GM23248 (cell line): ENCODE results near the gene BIRC7.

Experiments
- EZH2 ChIP-seq: fragments of 200-600 bp; sonication (generic); IDR thresholded peaks from 2 replicates; pipeline ENCODE4 v1.6.1; 2018; ENCODE audit warnings: antibody characterized with exemption, mild to moderate bottlenecking; ENCODE audit not compliant: insufficient read depth, poor library complexity, severe bottlenecking
- EZH2phosphoT487 ChIP-seq: fragments of 200-600 bp; sonication (generic); IDR thresholded peaks from 2 replicates; pipeline ENCODE4 v1.6.1; 2018; ENCODE audit warnings: antibody characterized with exemption, moderate library complexity, mild to moderate bottlenecking, low read depth; ENCODE audit not compliant: insufficient read depth

DNA sequence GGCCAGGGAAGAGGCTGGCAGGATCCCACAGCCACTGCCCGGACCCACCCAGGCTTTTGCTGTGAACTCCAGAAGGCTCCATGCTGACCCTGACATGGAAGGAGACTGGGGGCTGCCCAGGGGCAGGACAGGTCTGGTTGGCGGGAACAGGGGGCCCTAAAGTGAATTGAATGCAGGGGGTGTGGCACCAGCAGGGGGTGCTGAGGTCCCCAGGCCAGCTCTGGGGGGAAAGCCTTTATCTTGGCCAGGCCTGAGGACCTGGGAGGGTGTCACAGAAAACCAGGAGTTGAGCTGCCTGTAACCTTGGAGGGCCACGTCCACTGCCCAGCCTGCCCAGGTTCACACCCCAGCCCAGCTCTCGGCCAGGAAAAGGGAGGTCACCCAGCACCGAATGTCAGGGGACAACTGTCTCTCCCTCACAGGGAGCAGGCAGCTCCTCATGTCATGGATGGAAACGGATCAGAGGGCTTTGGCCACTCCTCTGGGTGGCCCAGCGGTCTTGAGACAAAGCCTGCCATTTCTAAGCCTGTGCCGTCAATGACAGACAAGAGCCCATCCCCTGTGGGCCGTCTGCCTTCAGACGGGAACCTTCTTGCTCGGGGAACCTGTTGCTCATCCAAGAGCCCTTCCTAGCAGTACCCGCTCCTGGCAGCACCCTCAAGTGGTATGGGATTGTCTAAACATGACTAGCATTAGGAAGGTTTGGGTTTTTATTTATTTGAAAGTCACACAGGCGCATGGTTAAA lies 16.8 kb upstream of the BIRC7 start:
- TF ChIP-seq EZH2 = no peak
- no peak for TF ChIP-seq EZH2phosphoT487
